NB4 (cell line): Measurements from ENCODE around the gene AMIGO2.

Experiments
- DNase-seq: peaks from one replicate; pipeline ENCODE4 v3.0.0; 2010; ENCODE audit warnings: low read depth
- H3K4me3 ChIP-seq: one replicate; pipeline ENCODE4 v1.5.1; 2011; ENCODE audit warnings: mild to moderate bottlenecking, low read depth, low read length, moderate library complexity
- CTCF ChIP-seq: IDR thresholded peaks from one replicate; pipeline ENCODE4 v1.5.1; 2012; ENCODE audit warnings: low read depth, low read length
- MYC ChIP-seq: IDR thresholded peaks from 2 replicates; pipeline ENCODE4 v1.6.1; 2011; ENCODE audit warnings: low read depth, low read length
- POLR2A ChIP-seq: IDR thresholded peaks from 2 replicates; pipeline ENCODE4 v1.6.1; 2011; ENCODE audit warnings: mild to moderate bottlenecking; ENCODE audit not compliant: insufficient read length; ENCODE audit errors: extremely low read depth
- TF ChIP-seq, protein P1 (sequence below): IDR thresholded peaks from 2 replicates; pipeline ENCODE4 v1.6.1; 2011; ENCODE audit warnings: low read depth, low read length

AMIGO2 gene

DNA sequence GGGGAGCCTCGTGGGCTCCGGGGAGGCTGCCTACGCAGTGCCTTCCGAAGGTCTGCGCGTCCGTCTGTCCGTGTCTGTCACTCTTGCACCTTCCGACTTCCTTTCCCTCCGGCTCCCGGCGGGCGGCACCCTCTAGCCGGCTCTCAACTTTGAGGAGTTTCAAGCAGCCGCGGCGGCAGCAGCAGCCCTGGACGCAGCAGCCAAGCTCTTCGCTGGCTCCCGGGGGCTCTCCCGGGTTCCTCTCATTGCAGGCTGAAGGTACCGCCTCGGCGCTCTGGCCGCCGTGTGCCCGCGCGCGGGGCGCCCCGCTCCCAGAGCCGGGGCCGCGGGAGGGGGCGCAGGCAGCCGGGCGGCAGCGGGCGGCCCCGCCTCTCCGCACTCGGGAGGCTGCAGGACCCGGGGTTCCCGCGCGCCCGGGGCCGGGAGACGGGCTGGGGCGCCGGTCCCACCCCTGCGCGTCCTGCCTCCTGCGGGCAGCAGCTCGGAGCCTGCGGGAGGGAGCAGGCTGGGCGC is at the start of gene AMIGO2, which contains the start of gene PCED1B:
TSS of gene AMIGO2 (minus strand) at position 492 of the 513 bp plus-strand sequence. CDS start 957 bp downstream, outside the sequence.
TSS of gene PCED1B (plus strand) at position 154 of the 513 bp plus-strand sequence. CDS start 155,443 bp downstream, outside the sequence.
- H3K4me3 ChIP-seq: peak within 1 kb of the TSS; percentile 37
- TF ChIP-seq POLR2A (no peak), CTCF (peak; percentile 28)
- TF ChIP-seq, protein P1, sequence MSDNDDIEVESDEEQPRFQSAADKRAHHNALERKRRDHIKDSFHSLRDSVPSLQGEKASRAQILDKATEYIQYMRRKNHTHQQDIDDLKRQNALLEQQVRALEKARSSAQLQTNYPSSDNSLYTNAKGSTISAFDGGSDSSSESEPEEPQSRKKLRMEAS: no peak
- DNase-seq: peak; percentile 83

- no peak for DNase-seq
- no peak for TF ChIP-seq CTCF
- TF ChIP-seq, protein P1: no peak
- no peak for TF ChIP-seq MYC
- no peak for TF ChIP-seq POLR2A
- no peak overlapping the region for H3K4me3 ChIP-seq
Measured at GRCh38 chr12:47126246-47126645, 46.5 kb upstream of the AMIGO2 start.

GRCh38 chr12:47124451-47124850 is 44.7 kb upstream of the AMIGO2 start:
- TF ChIP-seq POLR2A (no peak), CTCF (no peak), MYC (no peak)
- TF ChIP-seq, protein P1: no peak
- no peak for DNase-seq
- no peak overlapping the region for H3K4me3 ChIP-seq

DNA sequence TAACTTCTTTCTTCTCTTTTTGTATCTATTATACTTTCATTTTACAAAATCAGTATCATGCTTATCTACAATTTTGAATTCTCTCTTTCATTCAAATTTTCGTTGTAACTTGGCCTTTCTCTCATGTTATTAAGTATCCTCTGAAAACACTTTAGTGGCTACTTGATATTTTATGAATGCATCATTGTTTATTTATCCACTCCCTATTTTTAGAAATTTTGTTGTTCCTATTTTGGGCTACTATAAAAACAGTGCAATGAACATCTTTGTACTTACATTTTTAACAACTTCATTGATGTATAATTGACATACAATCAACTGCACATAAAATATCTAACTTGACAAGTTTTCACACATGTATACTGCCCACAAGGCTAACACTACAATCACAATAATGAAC is 44.0 kb upstream of the AMIGO2 start:
- no peak for TF ChIP-seq CTCF
- TF ChIP-seq, protein P1: no peak
- no peak for TF ChIP-seq POLR2A
- no peak for TF ChIP-seq MYC
- no peak overlapping the region for H3K4me3 ChIP-seq
- no peak for DNase-seq

DNA sequence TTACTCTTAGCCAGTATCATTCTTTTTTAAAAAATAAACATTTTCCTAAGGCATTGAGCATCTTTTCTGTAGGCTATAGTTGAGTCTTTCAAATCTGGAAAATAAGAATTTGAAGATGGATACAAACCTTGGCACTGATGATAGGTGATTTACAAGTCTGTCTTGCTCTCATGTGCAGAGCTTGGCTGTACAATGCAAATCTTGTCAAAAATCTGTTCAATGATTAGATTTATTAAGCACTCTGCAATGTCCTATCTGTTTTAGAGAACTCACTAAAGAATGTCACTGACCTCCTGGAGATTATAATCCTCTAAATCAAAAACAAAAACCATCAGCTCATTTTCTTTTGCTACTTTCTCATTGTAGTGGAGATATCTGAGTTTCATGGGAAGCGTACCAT is 42.8 kb upstream of the AMIGO2 start:
- DNase-seq: no peak
- no peak overlapping the region for H3K4me3 ChIP-seq
- TF ChIP-seq, protein P1: no peak
- TF ChIP-seq POLR2A (no peak), CTCF (no peak), MYC (no peak)

DNA sequence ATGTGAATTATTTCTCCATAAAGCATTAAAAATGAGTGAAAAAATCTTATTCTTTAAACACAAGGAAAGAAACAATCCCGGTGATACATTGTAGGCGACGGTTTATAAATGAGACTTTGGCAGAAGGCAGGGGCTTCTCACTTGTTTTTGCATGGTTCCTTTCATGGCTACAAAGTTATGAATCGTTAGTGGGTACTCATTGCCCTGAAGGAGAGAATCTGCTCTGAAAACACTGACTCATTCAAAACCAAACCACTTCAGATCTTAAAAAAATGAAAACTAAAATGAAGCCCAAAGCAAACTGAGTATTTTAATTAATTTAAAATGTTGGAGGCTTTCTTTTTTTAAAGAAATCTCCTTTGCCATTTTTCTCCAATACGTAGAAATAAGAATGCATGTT is 41.4 kb upstream of the AMIGO2 start:
- DNase-seq: no peak

More for the DNA sequence above, 41.4 kb upstream of the AMIGO2 start:
- H3K4me3 ChIP-seq: no peak overlapping the region
- TF ChIP-seq CTCF (no peak), POLR2A (no peak), MYC (no peak)
- TF ChIP-seq, protein P1: no peak
